ENCODE measurements around the gene ZPR1.

Gene ZPR1

GRCh38 chr11:116750070-116750718 lies 37.6 kb downstream of the ZPR1 start:
- no peak for DNase-seq (ENCODE audit: low read depth in 2 of 2)

GRCh38 chr11:116742104-116742503 lies 45.7 kb downstream of the ZPR1 start:
- DNase-seq (ENCODE audit: low read depth in 2 of 2), result no peak

- no peak for DNase-seq (ENCODE audit: low read depth in 2 of 2)
Measured at GRCh38 chr11:116740741-116741140, 47.1 kb downstream of the ZPR1 start.

- DNase-seq (ENCODE audit: low read depth in 2 of 2), result no peak
Measured at GRCh38 chr11:116738975-116739374, 48.8 kb downstream of the ZPR1 start.

- no peak for DNase-seq (ENCODE audit: low read depth in 2 of 2)
Measured at GRCh38 chr11:116736763-116737162, 51.1 kb downstream of the ZPR1 start.

- no peak for DNase-seq (ENCODE audit: low read depth in 2 of 2)
Measured at GRCh38 chr11:116733969-116734508, 53.8 kb downstream of the ZPR1 start.

- DNase-seq (ENCODE audit: low read depth in 2 of 2), result no peak
Measured at GRCh38 chr11:116733043-116733755, 54.6 kb downstream of the ZPR1 start.

- DNase-seq (ENCODE audit: low read depth in 2 of 2), result peak; percentile 10 to 21
Measured at GRCh38 chr11:116732271-116733042, 55.4 kb downstream of the ZPR1 start.

GRCh38 chr11:116731821-116732220 lies 56.0 kb downstream of the ZPR1 start:
- DNase-seq (ENCODE audit: low read depth in 2 of 2), result no peak

- DNase-seq (ENCODE audit: low read depth in 2 of 2), result no peak
Measured at GRCh38 chr11:116731097-116731761, 56.6 kb downstream of the ZPR1 start.

GRCh38 chr11:116730601-116731000 lies 57.2 kb downstream of the ZPR1 start:
- no peak for DNase-seq (ENCODE audit: low read depth in 2 of 2)

GRCh38 chr11:116730241-116730561 lies 57.6 kb downstream of the ZPR1 start:
- DNase-seq (ENCODE audit: low read depth in 2 of 2), result no peak

GRCh38 chr11:116729501-116730240 lies 58.2 kb downstream of the ZPR1 start:
- no peak for DNase-seq (ENCODE audit: low read depth in 2 of 2)

GRCh38 chr11:116727990-116728389 lies 59.8 kb downstream of the ZPR1 start:
- DNase-seq (ENCODE audit: low read depth in 2 of 2), result no peak

- DNase-seq (ENCODE audit: low read depth in 2 of 2), result no peak
Measured at GRCh38 chr11:116725434-116726221, 62.2 kb downstream of the ZPR1 start.

GRCh38 chr11:116724813-116725212 lies 63.0 kb downstream of the ZPR1 start:
- no peak for DNase-seq (ENCODE audit: low read depth in 2 of 2)
